GM19043 (cell line): ENCODE results near the gene HOXB8.

Experiments used
- ATAC-seq: cut with Tn5 transposase; IDR thresholded peaks from one replicate; pipeline ENCODE4 v1.9.1; 2021; ENCODE audit warnings: low read depth; ENCODE audit not compliant: unreplicated experiment

Gene HOXB8

GRCh38 chr17:48615047-48615962 lies at the start of gene HOXB8:
Gene HOXB8, minus strand, starts transcription at chr17:48615292. Its CDS starts 588 bp downstream, at chr17:48614704.
- no peak for ATAC-seq

GRCh38 chr17:48663134-48663924 lies 48.2 kb upstream of the HOXB8 start:
- ATAC-seq = no peak

- no peak for ATAC-seq
Measured at GRCh38 chr17:48655913-48656312, 40.8 kb upstream of the HOXB8 start.

GRCh38 chr17:48649741-48650140 lies 34.6 kb upstream of the HOXB8 start:
- ATAC-seq = no peak

GRCh38 chr17:48647963-48648245 lies 32.8 kb upstream of the HOXB8 start:
- ATAC-seq = no peak

- no peak for ATAC-seq
Measured at GRCh38 chr17:48647103-48647962, 32.2 kb upstream of the HOXB8 start.

GRCh38 chr17:48646183-48647102 lies 31.4 kb upstream of the HOXB8 start:
- no peak for ATAC-seq

GRCh38 chr17:48645639-48646182 lies 30.6 kb upstream of the HOXB8 start:
- no peak for ATAC-seq

GRCh38 chr17:48644910-48645557 lies 29.9 kb upstream of the HOXB8 start:
- ATAC-seq = no peak

GRCh38 chr17:48644159-48644558 lies 29.1 kb upstream of the HOXB8 start:
- no peak for ATAC-seq

GRCh38 chr17:48643697-48644012 lies 28.6 kb upstream of the HOXB8 start:
- no peak for ATAC-seq

GRCh38 chr17:48642843-48643696 lies 28.0 kb upstream of the HOXB8 start:
- ATAC-seq = no peak

GRCh38 chr17:48642059-48642842 lies 27.2 kb upstream of the HOXB8 start:
- ATAC-seq = no peak

- ATAC-seq = no peak
Measured at GRCh38 chr17:48641541-48642058, 26.5 kb upstream of the HOXB8 start.

GRCh38 chr17:48640858-48641180 lies 25.7 kb upstream of the HOXB8 start:
- ATAC-seq = no peak

GRCh38 chr17:48639982-48640857 lies 25.1 kb upstream of the HOXB8 start:
- no peak for ATAC-seq
